ENCODE measurements around the gene ASF1A. TPM values are rescaled to one million over a fixed set of nuclear protein-coding genes. Genes with fewer than 3 reads are reported as not detected.

The ASF1A gene
- total RNA-seq, 1 experiment from 2014 or later: 41.5 TPM

Other genes starting within 250 kb of the ASF1A start
- gene CEP85L, start 242.6 kb upstream of the ASF1A start, total RNA-seq (2014; rRNA removed; shearing (Covaris generic)): 4.7 and 7.0 TPM in 2 replicates
- 6.9 and 17.1 TPM in 2 replicates for gene MCM9, start 41.0 kb downstream of the ASF1A start, total RNA-seq (2014; rRNA removed; shearing (Covaris generic))
- 3.8 and 4.8 TPM in 2 replicates for gene FAM184A, start 184.5 kb downstream of the ASF1A start, total RNA-seq (2014; rRNA removed; shearing (Covaris generic))